HG03025 (cell line): ENCODE data around the gene URGCP.
"Not testable (repeated sequence)": the region's sequence is repeated elsewhere in the genome, so short reads cannot be mapped to it uniquely, and the experiment has no call there.

Experiments
- ATAC-seq: cut with Tn5 transposase; IDR thresholded peaks from one replicate; pipeline ENCODE4 v1.9.1; 2021; ENCODE audit warnings: mild to moderate bottlenecking, moderate library complexity; ENCODE audit not compliant: unreplicated experiment, low FRiP score

The URGCP gene

DNA sequence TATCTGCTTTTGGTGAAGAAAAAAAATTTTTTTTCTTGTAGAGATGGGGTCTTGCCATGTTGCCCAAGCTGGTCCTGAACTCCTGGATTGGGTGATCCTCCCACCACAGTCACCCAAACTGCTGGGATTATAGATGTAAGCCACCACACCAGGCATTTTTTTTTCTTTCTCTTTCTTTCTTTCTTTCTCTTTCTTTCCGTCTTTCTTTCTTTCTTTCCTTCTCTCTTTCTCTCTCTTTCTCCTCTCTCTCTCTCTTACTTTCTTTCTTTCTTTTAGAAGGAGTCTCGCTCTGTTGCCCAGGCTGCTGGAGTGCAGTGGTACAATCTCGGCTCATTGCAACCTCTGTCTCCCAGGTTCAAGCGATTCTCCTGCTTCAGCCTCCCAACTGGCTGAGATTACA, 16.3 kb upstream of the URGCP start:
- ATAC-seq = no peak

DNA sequence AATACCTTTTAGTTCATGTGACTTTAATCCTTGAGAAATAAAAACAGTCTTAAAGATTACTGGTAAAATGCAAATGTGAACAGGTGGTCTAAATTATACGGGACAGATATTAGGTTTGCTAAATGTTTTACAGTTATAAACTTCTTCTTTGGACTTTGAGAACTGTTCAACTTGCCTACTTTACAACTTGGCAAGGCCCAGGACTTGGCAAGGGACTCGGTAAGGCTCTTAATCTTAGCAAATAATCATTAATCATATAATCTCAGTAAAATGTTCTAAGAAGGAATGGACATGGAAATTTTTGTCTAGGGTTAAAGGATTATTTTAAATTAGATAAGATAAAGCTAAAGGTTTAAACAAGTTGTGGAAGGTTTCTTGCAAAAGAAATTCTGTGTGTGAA, 15.0 kb upstream of the URGCP start:
- no peak for ATAC-seq

- no peak for ATAC-seq
Observed at GRCh38 chr7:43915907-43916306, 9.5 kb upstream of the URGCP start.

DNA sequence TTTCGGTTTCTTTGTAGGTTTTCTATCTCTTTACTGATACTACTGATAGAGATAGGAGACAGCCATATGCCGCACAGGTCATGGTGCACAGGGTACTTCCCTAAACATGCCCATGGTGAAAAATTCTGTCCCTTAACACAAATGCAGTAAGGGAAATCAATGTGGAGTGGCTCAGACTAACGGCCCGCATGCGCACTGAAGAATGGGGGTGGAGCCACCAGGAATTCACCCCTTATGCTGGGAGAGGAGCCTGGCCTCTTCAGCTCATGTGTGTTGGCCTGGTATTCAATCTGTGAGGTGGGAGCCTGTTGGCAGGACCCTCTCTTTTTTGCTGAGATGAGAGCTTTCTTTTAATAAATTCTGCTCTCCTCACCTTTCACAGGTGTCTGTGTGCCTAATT, 8.4 kb upstream of the URGCP start:
- no peak for ATAC-seq

GRCh38 chr7:43905956-43906330, 453 bp downstream of the URGCP start:
- ATAC-seq = peak; percentile 29

DNA sequence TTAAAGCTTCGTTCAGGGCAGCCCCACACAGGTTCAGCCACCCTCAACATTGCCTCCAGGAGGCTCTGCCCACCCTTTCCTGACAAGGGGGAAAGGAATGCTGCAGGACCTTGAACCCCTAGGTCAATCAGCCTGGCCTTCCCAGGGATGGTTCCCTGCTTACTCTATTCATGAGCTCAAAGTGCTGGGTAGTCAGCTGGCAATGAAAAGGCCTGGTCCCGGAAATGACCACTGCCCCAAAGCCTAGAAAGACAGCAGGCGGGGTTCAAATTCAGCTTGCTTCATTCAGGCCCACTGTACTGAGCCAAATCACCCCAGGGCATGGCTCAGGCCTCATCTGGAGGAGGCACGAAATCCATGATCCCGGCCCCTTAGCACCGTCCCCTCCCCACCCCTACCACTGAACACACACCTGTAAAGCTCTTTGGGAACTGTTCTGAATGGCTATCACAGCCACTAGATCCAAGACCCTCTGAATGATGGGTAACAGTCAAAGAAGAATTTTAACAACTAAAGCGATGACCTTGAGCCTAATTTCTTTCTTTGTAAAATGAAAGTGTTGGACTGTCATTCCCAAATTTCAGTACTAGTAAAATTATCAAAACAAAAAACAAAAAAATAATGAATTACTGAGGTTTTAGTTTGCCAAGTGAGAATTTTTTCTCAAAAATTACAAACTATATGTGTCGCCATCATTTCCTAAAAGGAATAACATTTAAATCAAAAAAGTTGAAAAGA, 1.0 kb downstream of the URGCP start:
- no peak for ATAC-seq

DNA sequence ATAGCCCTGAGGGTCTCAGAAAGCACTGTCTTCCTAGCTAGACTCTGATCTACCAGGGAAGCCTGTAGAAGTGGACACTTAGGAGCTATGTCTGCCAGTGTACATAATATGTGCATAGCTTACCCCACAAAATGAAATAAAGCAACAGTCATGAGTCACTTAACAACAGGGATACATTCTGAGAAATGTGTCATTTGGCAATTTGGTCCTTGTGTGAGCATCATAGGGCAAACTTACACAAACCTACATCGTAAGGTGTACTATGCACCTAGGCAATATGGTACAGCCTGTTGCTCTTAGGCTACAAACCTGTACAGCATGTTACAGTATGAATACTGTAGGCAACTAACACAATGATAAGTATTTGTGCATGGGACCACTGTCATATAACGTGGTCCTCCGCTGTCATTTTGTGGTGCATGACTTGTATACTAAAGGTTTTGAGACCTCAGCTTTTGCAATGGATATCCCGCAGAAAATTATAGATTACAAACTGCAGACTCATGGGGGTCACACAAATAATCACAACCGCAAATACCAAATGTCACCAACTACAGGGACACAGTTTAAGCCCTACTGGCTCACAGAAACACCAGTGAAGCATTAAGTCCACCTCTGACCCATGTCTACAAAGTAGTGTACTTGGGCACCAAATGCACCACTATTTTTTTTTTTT, 1.7 kb downstream of the URGCP start:
- ATAC-seq = no peak

DNA sequence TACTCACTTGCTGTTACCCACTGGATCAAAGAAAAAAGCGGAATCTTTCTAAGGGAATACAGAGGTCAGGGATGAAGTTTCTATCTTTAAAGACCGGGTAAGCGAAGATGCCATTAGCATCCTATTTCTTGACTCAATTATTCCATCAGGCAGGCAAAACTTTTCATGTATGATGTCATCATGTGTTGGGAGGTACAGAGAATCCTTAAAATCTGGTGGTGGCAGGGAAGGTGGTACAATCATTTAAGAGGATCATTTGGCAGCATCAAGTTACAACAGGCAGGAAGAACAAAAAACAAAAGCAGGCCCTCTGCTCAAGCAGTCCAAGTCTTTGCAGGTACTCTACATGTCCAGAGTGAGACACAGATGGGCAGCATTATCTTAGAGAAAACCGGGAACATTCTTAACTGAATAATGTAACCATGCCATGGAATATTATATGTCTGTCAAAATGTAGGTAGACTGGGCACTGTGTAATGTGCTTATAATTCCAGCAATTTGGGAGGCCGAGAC, 3.8 kb downstream of the URGCP start:
- no peak for ATAC-seq

DNA sequence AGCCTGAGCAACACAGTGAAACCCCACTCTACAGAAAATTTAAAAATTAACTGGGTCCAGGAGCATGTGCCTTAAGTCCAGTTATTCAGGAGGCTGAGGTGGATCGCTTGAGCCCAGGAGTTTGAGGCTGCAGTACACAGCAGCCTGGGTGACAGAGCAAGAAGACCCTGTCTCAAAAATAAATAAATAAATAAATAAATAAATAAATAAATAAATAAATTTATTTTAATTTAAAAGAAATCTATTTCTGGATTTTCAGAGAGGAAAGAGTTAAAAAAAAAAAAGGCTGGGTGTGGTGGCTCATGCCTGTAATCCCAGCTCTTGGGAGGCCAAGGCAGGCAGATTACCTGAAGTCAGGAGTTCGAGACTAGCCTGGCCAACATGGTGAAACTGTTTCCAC, 7.8 kb downstream of the URGCP start:
- not testable (repeated sequence) for ATAC-seq

DNA sequence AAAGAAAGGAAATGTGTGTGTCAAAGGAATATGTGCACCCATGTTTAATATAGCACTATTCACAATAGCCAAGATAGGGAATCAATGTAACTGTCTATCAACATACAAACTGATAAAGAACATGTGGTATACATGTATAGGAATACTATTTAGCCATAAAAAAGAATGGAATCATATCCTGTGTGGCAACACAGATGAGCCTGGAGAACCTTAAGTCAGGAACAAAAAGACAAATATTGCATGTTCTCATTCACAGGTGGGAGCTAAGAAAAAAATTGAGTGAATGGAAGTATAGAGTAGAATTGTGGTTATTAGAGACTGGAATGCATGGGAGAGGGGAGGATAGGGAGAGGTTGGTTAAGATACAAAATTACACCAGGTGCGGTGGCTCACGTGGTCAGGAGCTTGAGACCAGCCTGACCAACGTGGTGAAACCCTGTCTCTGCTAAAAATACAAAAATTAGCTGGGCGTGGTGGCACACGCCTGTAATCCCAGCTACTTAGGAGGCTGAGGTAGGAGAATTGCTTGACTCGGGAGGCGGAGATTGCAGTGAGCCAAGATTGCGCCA, 10.5 kb downstream of the URGCP start:
- no peak for ATAC-seq

GRCh38 chr7:43891069-43891955, 15.1 kb downstream of the URGCP start:
- no peak for ATAC-seq

GRCh38 chr7:43890468-43890867, 15.9 kb downstream of the URGCP start:
- no peak for ATAC-seq

DNA sequence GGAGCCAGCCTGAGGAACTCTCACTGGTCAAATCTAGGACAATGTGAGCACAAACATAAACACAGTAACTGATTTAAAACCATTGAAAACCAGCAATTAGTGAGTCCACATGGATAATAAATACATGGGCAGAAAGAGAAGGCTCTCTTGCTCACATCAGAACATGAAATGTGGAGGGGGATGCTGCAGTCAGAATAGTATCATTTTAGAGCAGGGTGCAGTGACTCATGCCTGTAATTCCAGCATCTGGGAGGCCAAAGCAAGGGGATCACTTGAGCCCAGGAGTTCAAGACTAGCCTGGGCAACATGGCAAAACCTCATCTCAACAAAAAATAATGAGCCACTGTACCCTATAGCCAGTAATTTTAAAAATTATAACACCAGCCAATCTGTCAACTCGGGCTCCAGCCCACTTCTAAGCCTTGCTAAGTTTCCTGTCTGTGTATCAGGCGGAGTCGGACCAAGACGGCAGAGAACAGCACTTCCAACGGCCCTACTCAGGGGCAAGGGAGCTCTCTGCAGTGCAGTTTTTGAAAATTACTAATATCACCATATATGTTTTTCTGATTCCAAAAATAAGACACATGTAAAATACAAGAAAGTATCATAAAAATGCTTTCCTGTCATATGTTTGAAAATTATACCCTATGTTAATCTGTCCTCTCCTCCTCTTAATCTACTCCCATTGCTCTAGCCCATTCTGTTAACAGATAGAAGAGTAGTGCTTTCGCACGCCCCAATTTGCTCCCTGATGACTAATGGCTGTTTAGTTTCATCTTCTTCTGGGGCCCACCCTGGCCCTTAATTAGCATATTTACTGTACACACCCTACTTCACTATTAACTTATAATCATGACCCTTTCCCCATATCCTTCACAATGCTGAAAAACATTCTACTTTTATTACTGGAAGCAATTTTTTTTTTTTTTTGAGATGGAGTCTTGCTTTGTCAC, 17.1 kb downstream of the URGCP start:
- no peak for ATAC-seq

DNA sequence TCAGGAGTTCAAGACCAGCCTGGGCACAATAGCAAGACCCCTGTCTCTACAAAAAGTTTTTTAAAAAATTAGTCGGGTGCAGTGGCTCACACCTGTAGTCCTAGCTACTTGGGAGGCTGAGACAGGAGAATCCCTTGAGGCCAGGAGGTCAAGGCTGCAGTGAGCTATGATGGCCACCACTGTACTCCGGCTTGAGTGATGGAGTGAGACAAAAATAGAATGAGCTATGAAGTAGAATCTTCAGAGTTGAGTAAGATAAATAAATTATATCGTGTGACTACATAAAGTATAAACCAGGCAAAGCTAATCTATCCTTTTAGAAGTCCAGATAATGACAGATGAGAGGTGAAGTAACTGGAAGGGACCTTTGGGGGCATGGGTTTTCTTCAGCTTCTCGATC, 21.8 kb downstream of the URGCP start:
- no peak for ATAC-seq

DNA sequence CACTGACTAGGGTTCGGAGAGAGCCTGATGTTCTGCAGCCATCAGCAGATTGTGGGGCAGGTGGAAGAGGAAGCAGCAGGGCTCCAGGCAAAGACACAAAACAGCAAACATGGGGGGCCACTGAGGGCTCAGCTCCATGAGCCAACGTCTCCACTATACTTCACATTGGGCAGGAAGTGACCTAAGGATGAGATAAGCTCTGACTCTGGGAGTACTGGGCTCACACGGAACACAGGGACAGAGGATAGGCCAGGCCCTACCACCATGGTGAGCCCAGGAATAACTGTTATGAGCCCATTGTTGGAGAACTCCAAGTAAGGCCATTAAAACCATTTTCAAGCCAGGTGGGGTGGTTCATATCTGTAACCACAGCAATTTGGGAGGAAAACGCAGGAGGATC, 22.2 kb downstream of the URGCP start:
- ATAC-seq = no peak

- no peak for ATAC-seq
Observed at GRCh38 chr7:43880596-43880995, 25.8 kb downstream of the URGCP start.

GRCh38 chr7:43879477-43879876, 26.9 kb downstream of the URGCP start:
- no peak for ATAC-seq

GRCh38 chr7:43878867-43879266, 27.5 kb downstream of the URGCP start:
- no peak for ATAC-seq

- ATAC-seq = no peak
Observed at GRCh38 chr7:43877968-43878864, 28.2 kb downstream of the URGCP start.
